SK-N-MC (cell line): ENCODE data around the gene MEN1.

Experiments used
- EZH2 ChIP-seq: fragments of 200-600 bp; sonication (generic); IDR thresholded peaks from one replicate; pipeline ENCODE4 v1.6.1; 2017; ENCODE audit warnings: antibody characterized with exemption
- POLR2AphosphoS5 ChIP-seq: IDR thresholded peaks from 2 replicates; pipeline ENCODE4 v1.6.1; 2012; ENCODE audit warnings: mild to moderate bottlenecking, low read depth, low read length, borderline replicate concordance

DNA sequence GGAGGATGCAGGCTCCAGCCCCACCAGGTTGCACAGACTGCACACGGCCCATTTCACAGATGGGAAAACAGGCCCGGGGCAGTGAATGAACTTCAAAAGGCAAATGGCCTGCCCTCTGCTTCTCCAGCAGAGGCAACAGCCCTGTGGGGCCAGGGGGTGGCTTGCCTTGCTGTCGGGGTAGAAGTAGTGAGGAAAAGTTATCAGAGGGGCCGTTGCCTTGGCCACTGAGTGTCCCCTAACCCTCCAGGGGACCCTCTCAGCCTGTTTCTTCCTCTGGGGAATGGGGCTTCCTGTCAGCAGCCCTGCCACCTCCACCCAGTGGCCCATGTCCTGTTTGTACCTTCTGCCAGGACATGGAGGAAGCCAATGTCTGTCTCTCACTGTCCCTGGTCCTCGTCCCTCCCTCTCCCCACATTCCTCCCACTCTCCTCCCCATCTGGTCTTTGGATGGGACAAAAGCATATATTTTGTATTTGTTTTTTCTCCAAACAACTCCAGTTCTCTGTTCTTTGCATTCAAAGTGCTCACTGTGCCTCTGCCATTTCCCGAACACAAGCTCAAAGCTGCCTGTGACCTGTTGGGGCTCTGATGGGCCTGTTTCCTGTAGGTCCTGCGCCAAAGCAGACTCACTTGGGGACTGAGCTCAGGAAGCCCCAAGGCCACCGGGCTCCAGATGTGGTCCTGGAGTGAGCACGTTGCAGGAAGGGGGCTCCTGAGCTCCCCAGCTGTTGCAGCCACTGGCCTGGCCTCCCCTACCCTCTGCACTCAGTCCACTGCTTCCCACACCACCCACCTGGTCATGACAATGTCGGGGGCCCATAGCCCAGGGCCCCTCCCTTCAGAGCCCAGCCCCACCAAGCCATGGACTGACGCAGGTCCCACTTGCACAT, 16.8 kb downstream of the MEN1 start:
- no peak for TF ChIP-seq EZH2
- no peak for TF ChIP-seq POLR2AphosphoS5
